Ovary (tissue), 9 donors: ENCODE results near the gene CSMD2. TPM values are rescaled to one million over a fixed set of nuclear protein-coding genes. Genes with fewer than 3 reads are reported as not detected.
A peak's percentile ranks its signal among the peaks of the same experiment; 100 is the strongest.

Experiments
- DNase-seq, 5 donors: peaks; one replicate each; pipeline ENCODE4 v3.0.0-alpha.2; 2019 to 2020
- H3K27ac ChIP-seq, 2 donors: fragments of 200-600 bp; one replicate each; pipeline versions ENCODE4 v1.5.1 to v1.8.0; 2019 to 2022
- H3K27me3 ChIP-seq: fragments of 200-600 bp; one replicate; pipeline ENCODE4 v1.8.0; 2022
- H3K36me3 ChIP-seq: fragments of 200-600 bp; sonication (generic); one replicate; pipeline ENCODE4 v1.5.1; 2019
- H3K4me1 ChIP-seq: one replicate; pipeline ENCODE4 v1.8.1; 2013; ENCODE audit warnings: mild to moderate bottlenecking, moderate library complexity; ENCODE audit not compliant: insufficient read depth
- H3K4me3 ChIP-seq: fragments of 200-600 bp; sonication (generic); one replicate; pipeline ENCODE4 v1.5.1; 2017
- H3K9me3 ChIP-seq, 2 donors: fragments of 200-600 bp in 1 of 2; sonication (generic) in 1 of 2; one replicate each; pipeline versions ENCODE4 v1.5.1 to v1.8.1; 2013 to 2019; ENCODE audit warnings: mild to moderate bottlenecking in 1 of 2, moderate library complexity in 1 of 2
- EP300 ChIP-seq: sonication (generic); formaldehyde crosslinking; IDR thresholded peaks from one replicate; pipeline ENCODE4 v1.6.1; 2017; ENCODE audit warnings: antibody characterized with exemption
- POLR2A ChIP-seq: fragments of 450-650 bp; IDR thresholded peaks from one replicate; pipeline ENCODE4 v1.6.1; 2017; ENCODE audit warnings: antibody characterized with exemption, mild to moderate bottlenecking, moderate library complexity
- WGBS, 3 donors: extraction: QIAGEN DNeasy Blood & Tissue Kit in 1 of 3; methylation state at CpG; one replicate each; pipeline versions ENCODE4 v1.1.5 to v1.1.7; 2013 to 2017; 5-methylcytosine and 5-hydroxymethylcytosine counted together
- intact Hi-C, 4 donors: fragments of 100-400 bp; cut with DNase I; formaldehyde crosslinking; loops; one replicate each; pipeline versions ENCODE4 v1.11.0 to v1.15.1; 2022 to 2023
- polyA plus RNA-seq, 2 donors: library from polyadenylated mRNA; stranded (reverse); fragments of 200-250 nt in 1 of 2; fragments of 350-450 nt in 1 of 2; fragmentation: Illumina TruSeq in 1 of 2; extraction: RNeasy Lipid Tissue Mini Kit (QIAGEN cat#74804) in 1 of 2; gene quantifications; one replicate each; pipeline ENCODE4 v1.2.3, GENCODE V29; 2013 to 2014
- total RNA-seq, 7 donors: library from RNA; depleted of rRNA in 2 of 7; stranded (reverse); fragments of >200 nt in 2 of 7; fragmentation: NEBNext Ultra II Directional in 3 of 7; extraction: Animal tissue kit (Norgen Biotek cat#: 25700) in 3 of 7; gene quantifications; one replicate each; pipeline versions ENCODE4 v1.1.0 to v1.2.4, GENCODE V29; 2016 to 2023
- TF ChIP-seq, protein P1 (sequence below), 3 donors: fragments of 450-650 bp in 2 of 3; fragments of 200-600 bp in 1 of 3; IDR thresholded peaks; one replicate each; pipeline versions ENCODE4 v1.5.1 to v1.8.0; 2016 to 2022; ENCODE audit warnings: antibody characterized with exemption in 3 of 3, mild to moderate bottlenecking in 1 of 3
- donor health status: DM: no; HTN: no; CAD: no; lungs with moderate emphysema.
- donor health status: DM: no; HTN: no; CAD: no.
- donor health status: Bipolar disorder and iron deficiency.
- donor health status: DM: yes; HTN: yes; CAD: no.
- donor health status: DM: no; HTN: no; CAD: no.
- donor health status: DM: yes; HTN: yes; CAD: no.

Gene CSMD2
- total and polyA plus RNA-seq, 9 donors, result 0.04 to 1.6 (median 0.18) TPM; not detected in 3

DNA sequence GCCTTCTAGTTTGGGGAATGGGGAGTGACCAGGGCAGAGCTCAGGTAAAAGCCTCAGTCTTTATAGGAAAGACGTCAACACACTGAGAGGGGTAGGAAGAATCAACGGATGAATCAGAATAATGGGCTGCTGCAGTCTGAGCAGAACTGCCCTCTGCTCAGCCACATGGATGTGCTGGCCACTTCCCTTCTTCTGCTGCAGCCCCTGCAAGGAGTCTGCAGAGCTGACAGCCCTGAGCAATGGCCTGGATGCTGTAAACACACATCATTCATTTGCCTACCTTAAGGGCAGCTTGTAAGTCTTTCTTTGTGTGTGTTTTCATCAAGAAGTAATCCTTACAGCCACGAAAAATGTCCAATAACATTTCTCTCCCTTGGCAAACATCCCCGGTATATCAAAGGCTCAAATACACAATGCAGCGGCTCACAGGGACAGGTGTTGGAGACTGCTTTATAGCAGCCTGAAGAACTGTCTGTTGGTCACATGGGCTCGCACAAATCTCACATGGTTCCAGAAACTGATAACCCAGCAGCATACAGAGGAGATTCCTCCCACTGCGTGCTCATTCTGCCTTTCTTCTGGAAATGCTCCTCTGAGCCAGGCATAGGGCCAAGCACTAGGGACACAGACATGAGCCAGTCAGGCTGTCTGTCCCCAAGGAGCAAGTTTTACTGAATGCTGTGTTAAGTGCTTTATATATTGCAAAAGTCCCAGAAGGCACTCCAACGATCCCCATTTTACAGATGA lies 191.1 kb downstream of the CSMD2 start:
- TF ChIP-seq EP300 (no peak), POLR2A (no peak)
- TF ChIP-seq, protein P1, sequence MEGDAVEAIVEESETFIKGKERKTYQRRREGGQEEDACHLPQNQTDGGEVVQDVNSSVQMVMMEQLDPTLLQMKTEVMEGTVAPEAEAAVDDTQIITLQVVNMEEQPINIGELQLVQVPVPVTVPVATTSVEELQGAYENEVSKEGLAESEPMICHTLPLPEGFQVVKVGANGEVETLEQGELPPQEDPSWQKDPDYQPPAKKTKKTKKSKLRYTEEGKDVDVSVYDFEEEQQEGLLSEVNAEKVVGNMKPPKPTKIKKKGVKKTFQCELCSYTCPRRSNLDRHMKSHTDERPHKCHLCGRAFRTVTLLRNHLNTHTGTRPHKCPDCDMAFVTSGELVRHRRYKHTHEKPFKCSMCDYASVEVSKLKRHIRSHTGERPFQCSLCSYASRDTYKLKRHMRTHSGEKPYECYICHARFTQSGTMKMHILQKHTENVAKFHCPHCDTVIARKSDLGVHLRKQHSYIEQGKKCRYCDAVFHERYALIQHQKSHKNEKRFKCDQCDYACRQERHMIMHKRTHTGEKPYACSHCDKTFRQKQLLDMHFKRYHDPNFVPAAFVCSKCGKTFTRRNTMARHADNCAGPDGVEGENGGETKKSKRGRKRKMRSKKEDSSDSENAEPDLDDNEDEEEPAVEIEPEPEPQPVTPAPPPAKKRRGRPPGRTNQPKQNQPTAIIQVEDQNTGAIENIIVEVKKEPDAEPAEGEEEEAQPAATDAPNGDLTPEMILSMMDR (IDR thresholded peaks at IDR 0.05), result no peak
- no peak overlapping the region for H3K27ac ChIP-seq
- intact Hi-C loops, result no loop called here
- no peaks in the 10 kb centered on the region for H3K9me3 ChIP-seq
- no peaks in the 10 kb centered on the region for H3K27me3 ChIP-seq
- 20 to 33% (median 25%) methylated on average over 8 of the region's 8 CpGs for WGBS, 3 donors
- H3K36me3 ChIP-seq, result no peaks in the 10 kb centered on the region
- no peak overlapping the region for H3K4me3 ChIP-seq
- H3K4me1 ChIP-seq, result no peaks in the 10 kb centered on the region
- DNase-seq, result no peak

- H3K4me1 ChIP-seq, result no peaks in the 10 kb centered on the region
- intact Hi-C loops, result no loop called here
- TF ChIP-seq POLR2A (no peak), EP300 (no peak)
- TF ChIP-seq, protein P1 (IDR thresholded peaks at IDR 0.05), result no peak
- WGBS, 3 donors, result 55 to 63% (median 59%) methylated on average over 10 of the region's 10 CpGs
- H3K27me3 ChIP-seq, result no peaks in the 10 kb centered on the region
- no peaks in the 10 kb centered on the region for H3K9me3 ChIP-seq
- H3K4me3 ChIP-seq, result no peak overlapping the region
- no peak overlapping the region for H3K27ac ChIP-seq
- DNase-seq, result peak in 1 of 5 donors; percentile 32
- no peaks in the 10 kb centered on the region for H3K36me3 ChIP-seq
Observed at GRCh38 chr1:33972676-33973395, 192.2 kb downstream of the CSMD2 start.

- no peaks in the 10 kb centered on the region for H3K36me3 ChIP-seq
- H3K4me3 ChIP-seq, result no peak overlapping the region
- WGBS, 3 donors, result 55 to 72% (median 59%) methylated on average over 7 of the region's 7 CpGs
- no peak overlapping the region for H3K27ac ChIP-seq
- no peaks in the 10 kb centered on the region for H3K9me3 ChIP-seq
- intact Hi-C loops, result no loop called here
- TF ChIP-seq EP300 (no peak), POLR2A (no peak)
- TF ChIP-seq, protein P1 (IDR thresholded peaks at IDR 0.05), result no peak
- H3K27me3 ChIP-seq, result no peaks in the 10 kb centered on the region
- no peaks in the 10 kb centered on the region for H3K4me1 ChIP-seq
- no peak for DNase-seq
Observed at GRCh38 chr1:33971913-33972312, 193.1 kb downstream of the CSMD2 start.

- no peak for TF ChIP-seq EP300
- no peak for TF ChIP-seq POLR2A
- TF ChIP-seq, protein P1 (IDR thresholded peaks at IDR 0.05), result no peak
- Histone ChIP-seq H3K27me3 (no peaks in the 10 kb centered on the region), H3K4me1 (no peaks in the 10 kb centered on the region), H3K4me3 (no peak overlapping the region), H3K36me3 (no peaks in the 10 kb centered on the region), H3K27ac (no peak overlapping the region), H3K9me3 (no peaks in the 10 kb centered on the region)
- 46 to 63% (median 55%) methylated on average over 17 of the region's 17 CpGs for WGBS, 3 donors
- intact Hi-C loops, result no loop called here
- DNase-seq, result no peak
Observed at GRCh38 chr1:33971018-33971710, 193.9 kb downstream of the CSMD2 start.
